Stimulated activated CD4-positive, alpha-beta T cell treated with anti-CD3 and anti-CD28 coated beads, Interleukin-12 subunit alpha, Interleukin-12 subunit beta, amount 100 ng/mL, for 4 hours (primary cell): Measurements from ENCODE around the gene MARCHF6.
"Not testable (repeated sequence)": the region's sequence is repeated elsewhere in the genome, so short reads cannot be mapped to it uniquely, and the experiment has no call there.

Experiments
- DNase-seq: peaks from one replicate; pipeline ENCODE4 v3.0.0-alpha.2; 2020

MARCHF6 gene

DNA sequence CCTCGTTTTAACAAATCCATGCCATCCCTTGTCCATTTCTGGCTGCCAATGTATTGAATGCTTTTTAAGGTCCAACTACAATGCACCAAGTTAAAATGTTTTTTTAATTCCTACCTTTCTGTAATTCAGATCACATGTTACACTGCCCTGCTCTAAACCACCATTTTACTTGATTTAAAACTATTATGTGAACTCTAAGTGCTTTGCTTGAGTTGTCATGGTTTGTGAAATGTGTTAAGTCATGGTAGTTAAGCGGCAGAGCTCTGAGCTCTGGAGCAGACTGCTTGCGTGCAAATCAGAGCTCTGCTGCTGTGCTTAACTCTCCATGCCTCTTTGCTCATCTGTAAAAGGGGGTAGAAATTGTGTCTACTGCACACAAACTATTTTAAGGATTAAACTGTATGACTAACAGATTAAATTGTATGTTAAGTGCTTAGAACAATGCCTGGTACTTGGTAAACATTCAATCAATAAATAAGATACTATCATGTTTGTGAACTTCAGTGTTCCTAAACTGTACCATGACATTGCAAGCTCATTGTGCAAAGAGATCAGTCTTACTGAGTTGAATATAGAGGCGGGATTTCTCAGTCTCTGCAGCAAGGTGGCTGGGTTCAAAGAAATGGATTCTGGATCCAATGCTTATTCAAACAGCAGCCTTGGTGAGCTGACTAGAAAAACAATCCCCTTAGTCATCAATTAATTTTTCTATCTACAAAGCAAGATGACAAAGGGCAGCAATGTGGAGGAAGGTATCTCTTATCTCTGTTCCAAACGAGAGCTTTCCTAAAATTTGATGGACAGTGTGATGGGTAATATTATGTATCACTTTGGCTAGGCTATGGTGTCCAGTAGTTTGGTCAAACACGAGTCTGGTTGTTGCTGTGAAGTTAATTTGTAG lies 29.7 kb upstream of the MARCHF6 start:
- no peak for DNase-seq

DNA sequence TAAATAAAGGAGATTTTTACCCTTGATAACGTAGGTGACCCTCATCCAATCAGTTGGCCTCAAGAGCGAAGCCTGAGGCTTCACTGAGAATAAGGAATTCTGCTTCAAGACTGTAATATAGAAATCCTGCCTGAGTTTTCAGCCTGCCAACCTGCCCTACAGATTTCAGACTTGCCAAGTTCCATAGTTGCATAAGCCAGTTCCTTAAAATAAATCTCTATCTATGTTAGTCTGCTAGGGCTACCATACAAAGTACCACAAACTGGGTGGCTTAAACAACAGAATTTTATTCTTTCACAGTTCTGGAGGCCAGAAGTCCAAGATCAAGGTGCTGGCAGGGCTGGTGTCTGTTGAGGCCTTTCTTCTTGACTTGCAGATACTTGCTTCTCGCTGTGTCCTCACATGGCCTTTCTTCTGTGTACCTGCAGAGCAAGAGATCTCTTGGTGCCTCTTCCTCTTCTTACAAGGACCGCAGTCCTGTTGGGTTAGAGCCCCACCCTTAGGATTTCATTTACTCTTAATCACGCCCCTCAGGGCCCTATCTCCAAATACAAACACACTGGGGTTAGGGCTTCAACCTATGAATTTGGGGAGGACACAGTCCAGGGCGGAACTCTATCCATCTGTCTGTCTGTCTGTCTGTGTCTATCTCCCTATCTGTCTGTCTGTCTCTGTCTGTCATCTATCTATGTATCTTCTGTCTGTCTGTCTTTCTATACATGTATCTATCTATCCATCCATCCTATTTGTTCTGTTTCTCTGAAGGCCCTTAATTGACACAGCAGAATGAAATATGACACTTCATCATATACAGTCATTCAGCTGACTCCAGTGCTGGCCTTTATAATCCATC lies 28.8 kb upstream of the MARCHF6 start:
- no peak for DNase-seq

DNA sequence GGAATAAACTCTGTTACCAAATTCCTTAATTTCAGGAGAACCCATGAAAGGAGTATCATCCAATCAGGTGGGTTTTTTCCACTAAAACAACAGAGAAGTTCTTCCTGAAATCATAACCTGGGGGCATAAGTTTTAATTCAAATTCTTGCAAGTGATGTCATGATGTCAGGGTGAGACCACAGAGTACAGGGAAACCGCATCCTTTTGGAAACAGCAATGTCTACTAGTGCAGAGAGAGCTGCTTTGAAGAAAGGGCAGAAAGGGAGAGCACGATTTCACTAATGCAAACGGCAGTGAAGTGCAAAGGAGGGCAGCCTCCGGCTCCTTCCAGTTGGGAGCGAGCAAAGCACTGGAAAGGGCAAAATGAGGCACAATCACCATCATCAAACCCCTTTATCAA lies 25.2 kb upstream of the MARCHF6 start:
- DNase-seq, result no peak

DNA sequence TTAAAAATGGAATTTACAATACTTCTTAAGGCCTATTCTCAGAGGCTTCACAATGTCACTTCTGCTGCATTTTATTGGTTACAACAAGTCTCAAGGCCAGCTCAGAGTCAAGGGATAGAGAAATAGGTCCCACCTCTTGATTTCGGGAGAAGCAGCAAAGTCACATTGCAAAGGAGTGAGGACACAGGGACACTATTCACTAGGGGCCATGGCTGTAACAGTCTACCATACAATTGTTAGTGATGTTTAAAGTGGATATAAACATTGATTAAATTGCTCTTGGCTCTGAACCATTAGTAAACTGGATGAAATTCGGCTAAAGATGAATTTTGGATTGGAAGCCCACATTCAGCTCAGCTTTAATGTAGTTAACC lies 24.1 kb upstream of the MARCHF6 start:
- no peak for DNase-seq

DNA sequence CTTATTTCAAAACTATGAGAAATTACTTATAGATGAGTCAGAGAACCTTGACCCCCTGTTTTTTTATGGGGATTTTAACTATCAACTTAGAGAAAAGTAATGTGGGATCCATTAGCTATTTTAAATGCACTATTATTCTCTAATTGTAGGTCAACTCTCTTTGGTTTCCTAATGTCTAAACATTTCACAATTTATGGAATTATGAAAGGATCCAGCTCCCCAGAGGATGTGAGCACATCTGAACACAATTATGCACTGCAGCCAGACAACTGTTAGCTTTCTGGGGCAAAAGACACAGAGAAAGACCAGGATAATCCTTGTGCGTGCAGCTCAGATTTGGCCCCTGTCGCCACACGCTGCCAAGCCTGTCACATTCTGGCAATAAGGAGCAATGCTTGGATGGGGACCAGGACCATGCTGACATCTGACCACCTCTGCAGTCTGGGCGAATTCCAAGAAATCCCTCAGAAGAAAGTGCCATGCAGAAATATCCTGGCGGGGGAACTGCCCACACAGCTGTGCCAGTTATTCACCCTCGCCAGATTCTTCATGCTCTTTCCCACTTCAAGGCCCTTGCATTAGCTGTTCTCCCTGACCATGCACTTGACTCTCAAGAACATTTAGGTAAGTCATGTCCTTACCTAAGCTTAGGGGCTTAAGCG lies 23.5 kb upstream of the MARCHF6 start:
- no peak for DNase-seq

DNA sequence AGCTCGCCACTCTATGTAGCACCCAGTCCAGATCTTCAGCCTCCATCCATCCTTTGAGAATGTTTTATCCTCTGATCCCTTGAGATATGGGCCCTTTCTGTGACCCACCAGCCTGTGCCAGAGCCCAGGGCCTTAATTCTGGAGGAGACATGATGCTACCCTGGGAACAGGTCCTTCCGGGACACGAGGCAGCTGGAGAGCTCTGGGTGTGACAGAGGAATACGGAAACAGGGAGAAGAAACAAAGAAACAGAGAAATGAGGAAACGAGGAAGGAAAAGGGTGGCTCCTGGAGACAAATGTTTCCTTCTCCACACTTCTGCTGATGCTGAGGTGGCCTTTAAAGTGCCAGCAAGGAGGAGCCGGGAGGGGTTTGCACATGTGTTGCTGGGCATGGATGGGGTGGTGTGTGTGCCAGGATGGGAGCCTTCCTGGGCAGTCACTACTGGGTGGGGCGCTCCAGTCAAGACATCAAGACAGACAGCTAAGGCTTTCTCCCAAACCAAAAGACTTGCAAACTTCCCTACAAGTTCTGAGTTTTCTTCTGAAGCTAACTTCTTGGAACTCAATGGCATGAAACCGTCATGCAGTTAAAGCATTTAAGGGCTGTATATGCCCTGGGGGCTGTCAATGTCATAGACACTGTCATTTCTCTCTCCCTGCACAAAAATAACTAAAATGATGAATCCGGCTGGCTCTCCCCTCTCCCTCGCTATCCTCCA lies 22.8 kb upstream of the MARCHF6 start:
- DNase-seq, result no peak

DNA sequence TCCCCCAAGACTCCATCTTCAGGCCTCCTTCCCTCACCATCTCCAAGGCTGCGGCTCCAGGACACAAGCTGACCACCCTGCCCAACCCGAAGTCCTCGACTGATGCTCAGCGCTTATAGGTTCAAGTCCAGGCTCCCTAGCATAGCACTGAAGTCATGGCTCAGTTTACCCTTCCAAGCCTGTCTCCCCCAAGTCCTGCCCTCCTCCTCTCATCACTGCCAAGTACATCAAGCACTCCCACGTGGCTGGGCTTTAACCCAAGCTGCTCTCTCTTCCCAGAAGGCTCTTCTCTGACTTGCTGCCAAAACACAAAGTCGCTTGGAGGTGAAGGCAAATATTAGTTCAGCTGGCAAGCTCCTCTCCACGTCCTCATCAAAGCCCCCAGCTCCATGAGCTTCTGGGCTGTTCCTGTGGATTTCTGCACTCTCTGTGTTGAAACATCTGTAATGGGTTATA lies 22.1 kb upstream of the MARCHF6 start:
- DNase-seq, result no peak

DNA sequence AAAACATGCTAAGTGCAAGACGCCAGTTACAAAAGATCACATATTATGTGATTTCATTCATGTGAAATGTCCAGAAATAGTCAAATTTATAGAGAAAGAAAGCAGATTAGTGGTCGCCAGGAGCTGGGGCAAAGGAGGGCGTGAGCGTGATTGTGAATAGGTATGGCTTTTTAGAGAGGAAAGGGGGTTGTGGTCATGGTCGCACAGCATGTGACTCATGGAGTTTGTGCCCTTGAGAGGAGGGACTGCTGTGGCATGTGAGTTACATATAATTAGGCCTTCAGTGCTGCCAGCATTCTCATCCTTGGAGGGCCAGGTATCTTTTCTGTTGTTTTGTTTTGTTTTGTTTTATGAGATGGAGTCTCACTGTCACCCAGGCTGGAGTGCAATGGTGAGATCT lies 21.2 kb upstream of the MARCHF6 start:
- no peak for DNase-seq

DNA sequence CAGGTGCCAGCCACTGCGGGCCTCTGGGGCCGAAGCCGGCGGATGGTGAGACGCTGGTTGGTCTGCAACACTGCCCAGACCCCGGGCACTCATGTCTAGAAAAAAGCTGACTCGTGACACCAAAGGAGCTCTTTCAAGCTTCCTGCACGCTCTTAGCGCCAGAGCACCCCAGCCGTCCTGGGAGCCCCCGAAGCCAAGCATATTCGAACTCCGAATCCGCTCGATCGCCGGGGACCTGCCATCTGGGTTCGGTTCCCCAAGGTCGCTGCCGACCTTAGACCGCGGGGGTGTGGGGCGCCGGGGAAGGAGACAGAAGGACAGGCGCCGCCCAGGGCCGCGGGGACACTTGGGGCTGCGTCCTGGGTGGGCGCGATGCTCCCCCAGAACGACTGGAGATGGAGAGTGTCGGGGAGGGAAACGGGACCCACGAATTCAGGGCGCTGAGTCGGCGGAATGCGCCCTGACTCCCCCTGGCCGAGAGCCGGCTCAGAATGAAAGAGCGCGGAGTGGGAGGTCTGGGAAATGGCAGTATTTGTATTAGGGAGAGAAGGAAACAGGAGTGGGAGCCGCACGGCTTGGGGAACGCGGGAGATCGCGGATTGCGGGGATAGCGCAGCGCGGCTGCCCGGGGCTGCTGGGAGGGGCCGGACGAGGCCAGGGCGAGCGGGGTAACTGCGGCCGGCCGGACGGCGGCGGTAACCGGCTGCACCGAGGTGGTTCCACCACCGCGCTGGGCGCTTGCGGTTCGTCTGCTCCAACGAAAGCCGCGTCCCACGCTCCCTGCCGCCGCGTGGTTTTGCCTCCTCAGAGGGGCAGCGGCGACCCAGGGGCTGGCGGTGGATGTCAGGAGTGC lies 20.1 kb upstream of the MARCHF6 start:
- peak; percentile 8 for DNase-seq

DNA sequence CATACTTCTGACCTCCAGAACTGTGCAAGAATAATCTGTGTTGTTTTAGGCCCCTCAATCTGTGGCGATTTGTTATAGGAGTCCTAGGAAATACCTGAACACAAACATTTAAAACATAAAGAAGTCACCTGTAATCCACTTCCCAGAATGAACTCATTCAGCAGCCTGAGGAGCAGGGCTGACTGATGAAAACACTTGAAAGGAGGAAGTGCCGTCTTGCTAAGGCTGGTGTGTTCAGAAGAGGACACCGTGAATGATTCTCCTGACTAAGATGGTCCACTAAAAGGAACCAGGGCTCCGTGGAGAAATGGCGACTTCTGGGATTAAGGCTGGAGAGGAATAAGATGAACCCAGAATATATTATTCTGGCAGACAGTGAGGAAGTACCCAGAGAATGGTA lies 18.7 kb upstream of the MARCHF6 start:
- DNase-seq, result no peak

DNA sequence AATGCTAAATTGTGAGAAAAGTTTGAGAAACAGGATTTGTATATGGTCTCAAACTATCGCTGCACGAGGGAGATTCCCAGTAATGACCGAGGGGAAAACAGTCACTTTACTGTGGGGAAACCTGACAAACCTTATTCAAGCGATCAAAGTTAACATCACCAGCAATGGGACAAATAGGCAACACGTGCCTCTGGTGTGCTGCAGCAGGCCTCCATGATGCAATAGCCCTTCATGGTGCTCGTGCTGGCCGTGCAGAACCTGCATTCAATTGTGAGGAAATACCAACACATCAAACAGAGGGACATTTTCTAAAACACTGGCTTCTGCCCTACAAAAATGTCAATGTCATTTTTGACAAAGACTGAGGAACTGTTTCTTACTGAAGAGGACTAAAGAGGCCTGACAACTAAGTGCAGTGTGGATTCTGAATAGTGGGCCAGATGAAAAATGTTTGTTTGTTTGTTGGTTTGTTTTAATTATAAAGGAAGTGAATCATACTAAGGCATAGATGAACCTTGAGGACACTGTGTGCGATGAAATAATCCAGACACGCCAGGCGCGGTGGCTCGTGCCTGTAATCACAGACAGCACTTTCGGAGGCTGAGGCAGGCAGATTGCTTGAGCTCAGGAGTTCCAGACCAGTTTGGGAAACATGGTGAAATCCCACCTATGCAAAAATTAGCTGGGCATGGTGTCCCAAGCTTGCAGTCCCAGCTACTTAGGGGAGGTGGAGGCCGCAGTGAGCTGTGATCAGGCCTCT lies 17.6 kb upstream of the MARCHF6 start:
- no peak for DNase-seq

DNA sequence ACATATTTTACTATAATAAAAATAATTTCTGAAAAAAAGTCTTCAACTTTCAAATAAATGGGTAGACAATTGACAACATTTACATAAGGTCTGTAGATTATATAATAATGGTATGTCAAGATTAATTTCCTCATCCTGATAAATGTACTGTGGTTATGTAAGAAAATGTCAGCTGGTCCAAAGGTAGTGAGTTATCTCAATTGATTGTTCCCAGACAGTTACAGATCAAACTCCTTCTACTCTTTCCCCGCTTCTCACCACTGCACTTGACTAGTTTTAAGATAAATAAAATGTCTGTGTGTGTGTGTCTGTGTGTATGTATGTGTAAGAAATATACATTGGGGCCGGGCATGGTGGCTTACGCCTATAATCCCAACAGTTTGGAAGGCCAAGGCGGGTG lies 16.4 kb upstream of the MARCHF6 start:
- no peak for DNase-seq

DNA sequence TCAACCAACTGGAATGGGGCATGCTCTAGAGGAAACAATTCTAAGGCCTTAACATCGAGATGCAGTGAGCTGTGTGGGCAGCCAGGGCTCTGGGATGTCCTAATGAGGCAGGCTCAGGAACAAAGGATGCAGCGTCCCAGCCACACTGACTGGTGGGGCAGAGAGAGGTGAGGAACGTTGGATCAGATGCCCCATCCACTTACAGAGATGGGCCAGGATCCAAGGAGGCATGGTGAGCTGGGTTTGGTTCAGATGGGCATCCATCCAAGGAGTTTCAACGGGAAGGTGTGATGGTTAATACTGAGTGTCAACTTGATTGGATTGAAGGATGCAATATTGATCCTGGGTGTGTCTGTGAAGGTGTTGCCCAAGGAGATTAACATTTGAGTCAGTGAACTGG lies 15.5 kb upstream of the MARCHF6 start:
- no peak for DNase-seq

DNA sequence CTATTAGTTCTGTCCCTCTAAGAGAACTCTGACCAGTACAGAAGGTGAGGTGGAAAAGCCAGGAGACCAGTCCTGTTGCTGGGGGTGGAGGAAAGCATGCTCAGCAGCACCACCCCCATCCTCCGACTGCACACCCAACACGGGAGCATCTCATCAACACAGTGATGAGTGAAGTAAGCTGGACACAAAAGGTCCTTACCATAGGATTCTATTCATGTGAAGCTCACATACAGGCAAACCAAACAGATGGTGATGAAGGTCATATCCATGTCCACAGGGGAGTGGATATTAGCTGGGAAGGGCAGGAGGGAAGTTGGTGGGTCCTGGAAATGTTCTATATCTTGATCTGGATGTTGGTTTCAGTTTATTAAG lies 14.8 kb upstream of the MARCHF6 start:
- no peak for DNase-seq

DNA sequence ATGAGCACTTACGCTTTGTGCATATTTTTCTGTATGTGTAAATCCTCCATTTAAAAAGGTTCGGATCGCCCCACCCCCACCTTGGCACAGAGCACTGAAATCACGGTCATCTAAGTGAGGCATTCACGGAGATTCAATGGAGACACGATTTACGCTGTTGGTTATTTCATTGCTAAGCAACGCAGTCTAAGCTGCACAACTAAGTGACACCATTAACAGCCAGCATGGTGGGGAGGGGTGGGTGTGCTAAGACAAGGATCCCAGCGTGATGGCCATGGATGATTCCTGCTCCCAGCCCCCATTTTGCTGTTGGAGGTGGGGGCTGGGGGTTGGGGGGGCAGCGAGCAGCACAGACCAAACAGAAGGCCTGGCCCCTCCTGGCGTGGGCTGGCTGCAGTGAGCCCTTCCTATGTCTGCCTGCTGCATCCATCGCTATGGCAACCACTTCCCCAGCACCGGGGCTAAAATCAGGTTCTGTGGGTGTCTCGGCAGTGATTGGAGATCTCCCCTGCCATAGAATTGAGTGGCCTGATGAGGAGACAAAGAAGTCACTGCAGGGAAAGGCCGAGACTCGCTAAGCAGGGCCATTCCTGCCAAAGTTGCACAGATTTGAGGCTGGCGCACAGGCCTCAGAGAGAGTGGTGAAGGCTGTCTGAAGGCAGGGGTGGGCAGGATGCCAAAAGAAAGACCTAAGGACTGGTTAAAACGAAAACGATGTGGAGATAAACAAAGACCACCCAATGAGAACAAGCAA lies 14.3 kb upstream of the MARCHF6 start:
- no peak for DNase-seq

DNA sequence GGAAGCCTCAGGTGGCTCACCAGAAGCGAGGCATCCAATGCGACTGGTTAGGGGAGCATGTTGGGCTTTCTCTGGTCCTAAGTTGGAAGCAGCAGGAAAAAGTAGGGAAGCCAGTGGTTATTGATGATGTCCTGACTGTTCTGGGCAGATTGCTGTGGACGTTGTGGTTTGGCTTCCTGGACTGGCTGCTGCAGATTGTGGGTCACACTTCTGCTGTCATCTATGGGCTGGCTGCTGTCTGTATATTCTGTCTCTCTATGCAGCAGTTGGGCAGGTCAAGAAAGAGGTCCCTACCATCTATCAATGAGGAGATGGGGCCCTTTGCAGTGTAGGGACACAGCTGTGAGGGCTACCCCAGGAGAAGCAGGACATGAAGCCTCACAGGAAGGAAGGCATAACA lies 13.5 kb upstream of the MARCHF6 start:
- DNase-seq, result no peak

DNA sequence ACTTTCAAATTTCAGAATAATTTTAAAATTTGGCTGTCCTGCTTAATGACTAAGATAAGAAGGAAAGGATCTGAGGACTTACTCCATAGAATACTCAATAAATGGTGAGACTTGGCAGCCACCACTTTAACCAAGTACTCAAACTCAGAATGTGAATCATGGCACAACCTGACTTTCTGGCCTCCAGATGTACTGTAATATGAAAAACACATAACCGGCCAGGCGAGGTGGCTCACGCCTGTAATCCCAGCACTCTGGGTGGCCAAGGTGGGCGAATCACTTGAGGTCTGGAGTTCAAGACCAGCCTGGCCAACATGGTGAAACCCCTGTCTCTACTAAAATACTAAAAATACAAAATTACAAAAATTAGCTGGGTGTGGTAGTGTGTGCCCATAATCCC lies 10.0 kb upstream of the MARCHF6 start:
- no peak for DNase-seq

DNA sequence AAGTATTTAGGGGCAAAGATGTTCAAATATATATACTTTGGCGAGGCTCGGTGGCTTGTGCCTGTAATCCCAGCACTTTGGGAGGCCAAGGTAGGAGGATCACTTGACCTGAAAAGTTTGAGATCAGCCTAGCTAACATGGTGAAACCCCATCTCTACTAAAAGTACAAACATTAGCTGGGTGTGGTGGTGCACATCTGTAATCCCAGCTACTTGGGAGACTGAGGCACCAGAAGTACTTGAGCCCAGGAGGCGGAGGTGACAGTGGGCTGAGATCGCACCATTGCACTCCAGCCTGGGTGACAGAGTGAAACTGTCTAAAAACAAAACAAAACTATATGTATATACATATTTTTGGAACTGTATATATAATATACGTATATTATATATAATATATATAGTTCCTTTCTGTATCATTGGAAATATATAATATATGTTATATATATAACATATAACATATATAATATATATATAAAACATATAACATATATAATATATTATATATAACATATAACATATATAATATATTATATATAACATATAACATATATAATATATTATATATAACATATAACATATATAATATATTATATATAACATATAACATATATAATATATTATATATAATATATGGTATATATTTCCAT lies 8.9 kb upstream of the MARCHF6 start:
- not testable (repeated sequence) for DNase-seq

DNA sequence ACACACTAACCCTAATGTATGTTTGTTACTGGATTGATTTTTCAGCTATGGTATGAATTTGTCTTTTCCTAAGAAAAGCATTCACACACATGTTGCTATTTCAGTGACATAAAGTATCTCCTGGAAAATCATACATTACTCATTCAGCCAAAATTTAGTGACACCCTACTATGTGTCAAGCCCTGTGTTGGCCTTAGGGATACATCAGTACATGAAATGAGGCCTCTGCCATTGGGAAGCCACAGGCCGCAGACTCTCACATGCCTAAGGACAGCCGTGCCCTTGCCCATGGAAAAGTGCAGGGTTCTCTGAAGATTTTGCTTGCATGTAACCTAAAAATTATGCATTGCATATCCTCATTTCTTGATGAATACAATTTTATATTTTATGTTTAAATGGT lies 5.2 kb upstream of the MARCHF6 start:
- no peak for DNase-seq
